Measurements from ENCODE around the gene TMEM201. TPM values are rescaled to one million over a fixed set of nuclear protein-coding genes. Genes with fewer than 3 reads are reported as not detected.

Gene TMEM201
- total and polyA plus RNA-seq, 2 of the 8 experiments (the other 6 are each of a cell fraction or from before 2014, with no cell fraction given), result 8.2 to 27.1 TPM

GRCh38 chr1:9561429-9561828 is 27.3 kb upstream of the TMEM201 start:
- Histone ChIP-seq H3K36me3 (ENCODE audit: control insufficient read depth in 2 of 4, insufficient read depth in 4 of 4, low read length in 3 of 4) (peaks cover 2 to 28% (median 14%) of the 10 kb centered on the region in 4 experiments; a peak in 7 of 8 replicates), H3K56ac (replicated peaks; ENCODE audit: insufficient read length, low read depth, low read length) (no peak overlapping the region), H4K20me1 (replicated peaks in 1 of 2; ENCODE audit: control insufficient read depth in 1 of 2, insufficient read depth in 2 of 2, low read length in 2 of 2) (peaks cover 2 to 17% of the 10 kb centered on the region in 2 experiments), H3K9ac (replicated peaks in 1 of 4; ENCODE audit: extremely low read depth in 1 of 4, low read depth in 3 of 4, low read length in 3 of 4) (no peak overlapping the region), H3K23me2 (ENCODE audit: low read depth, low read length) (no peaks in the 10 kb centered on the region; the same call in 1 of the 2 replicates), H2BK15ac (ENCODE audit: low read length) (no peak overlapping the region), H3K4me2 (ENCODE audit: insufficient read depth in 1 of 2, low read depth in 2 of 2, low read length in 2 of 2) (no peak overlapping the region), H2BK20ac (ENCODE audit: low read length) (no peak overlapping the region), H3K4ac (replicated peaks; ENCODE audit: insufficient read length, low read depth, low read length) (no peak overlapping the region), H2BK120ac (replicated peaks; ENCODE audit: low read depth, low read length) (no peak overlapping the region), H2AFZ (ENCODE audit: low read length) (no peak overlapping the region), H2BK5ac (ENCODE audit: low read depth, low read length) (no peak overlapping the region), H3K18ac (ENCODE audit: extremely low read depth, low read length) (no peak overlapping the region), H4K91ac (replicated peaks; ENCODE audit: insufficient read length, low read length) (no peak overlapping the region), H4K5ac (ENCODE audit: insufficient read length, low read depth, low read length) (no peak overlapping the region), H3K27me3 (replicated peaks in 1 of 4; ENCODE audit: control insufficient read depth in 3 of 4, extremely low read depth in 1 of 4, insufficient read depth in 3 of 4, low read length in 3 of 4) (peaks cover 0 to 9% (median 3%) of the 10 kb centered on the region in 4 experiments; a peak in 3 of 7 replicates), H3K79me2 (ENCODE audit: control insufficient read depth in 1 of 2, insufficient read depth in 2 of 2, low read length in 2 of 2) (no peaks in the 10 kb centered on the region; a peak in 1 of 4 replicates), H2AK5ac (ENCODE audit: low read depth, low read length) (no peak overlapping the region), H3K27ac (ENCODE audit: low read depth, low read length) (no peak overlapping the region), H3K4me3 (ENCODE audit: extremely low read depth in 1 of 4, insufficient read depth in 2 of 4, low read depth in 3 of 4, low read length in 4 of 4) (no peak overlapping the region), H3K14ac (ENCODE audit: insufficient read length) (no peak overlapping the region), H3K9me3 (ENCODE audit: insufficient read depth in 2 of 2, low read depth in 1 of 2, low read length in 1 of 2) (no peaks in the 10 kb centered on the region), H4K8ac (ENCODE audit: extremely low read depth, insufficient read depth, low read length) (no peak overlapping the region), H3K23ac (ENCODE audit: insufficient read length) (no peak overlapping the region), H2BK12ac (ENCODE audit: low read depth, low read length) (no peak overlapping the region), H3K4me1 (replicated peaks in 1 of 4; ENCODE audit: control insufficient read depth in 3 of 4, insufficient read depth in 4 of 4, low read length in 3 of 4) (no peaks in the 10 kb centered on the region; a peak in 1 of 7 replicates), H3K79me1 (ENCODE audit: low read depth, low read length) (no peaks in the 10 kb centered on the region)
- WGBS, 2 experiments (ENCODE audit: extremely low coverage in 1 of 2, insufficient coverage in 1 of 2, insufficient read length in 1 of 2, insufficient replicate concordance in 2 of 2, low coverage in 1 of 2, low lambda C conversion rate in 2 of 2, missing lambda C conversion rate in 1 of 2), result 95% methylated on average over 3 of the region's 3 CpGs; no CpG with 5 or more reads in 1 of the 2 experiments
- no peak for DNase-seq (ENCODE audit: low read depth in 1 of 2, low spot score in 2 of 2)
- ChIA-PET CTCF (ENCODE audit: partially characterized antibody) (no interaction called here), POLR2A (ENCODE audit: partially characterized antibody) (interaction anchor here (0.6 kb wide), 1 partner anchor 56 kb away, joined by 3 read pairs; no protein-coding TSS in a partner anchor)
- FAIRE-seq, result no peak
- TF ChIP-seq FOSL1 (IDR thresholded peaks at IDR 0.05; ENCODE audit: insufficient read depth, low read depth, low read length) (no peak), GABPA (IDR thresholded peaks at IDR 0.05; ENCODE audit: borderline replicate concordance, insufficient read depth, low read length) (no peak), RXRA (IDR thresholded peaks at IDR 0.05; ENCODE audit: insufficient read depth, low read depth, low read length) (no peak), NRF1 (IDR thresholded peaks at IDR 0.05; ENCODE audit: low read depth, low read length) (no peak), RBBP5 (IDR thresholded peaks at IDR 0.05; ENCODE audit: borderline replicate concordance, low read depth, low read length) (no peak), JUND (IDR thresholded peaks at IDR 0.05; ENCODE audit: low read length) (no peak), TAF1 (IDR thresholded peaks at IDR 0.05; ENCODE audit: low read depth, low read length) (no peak), YY1 (IDR thresholded peaks at IDR 0.05; ENCODE audit: low read depth, low read length) (no peak), ZNF274 (IDR thresholded peaks at IDR 0.05; ENCODE audit: borderline replicate concordance, extremely low read depth, low read length) (no peak), HDAC6 (IDR thresholded peaks at IDR 0.05; ENCODE audit: low read depth, low read length) (no peak), EZH2 (IDR thresholded peaks at IDR 0.05; ENCODE audit: low read depth, low read length, severe bottlenecking) (no peak), SP1 (IDR thresholded peaks at IDR 0.05; ENCODE audit: low read depth, low read length) (no peak), RFX5 (IDR thresholded peaks at IDR 0.05; ENCODE audit: borderline replicate concordance, low read depth, low read length) (no peak), JUN (IDR thresholded peaks at IDR 0.05; ENCODE audit: low read depth, low read length) (no peak), CHD1 (IDR thresholded peaks at IDR 0.05; ENCODE audit: low read depth, low read length) (no peak)
